H9 (cell line): ENCODE measurements around the gene MYOM1. TPM values are rescaled to one million over a fixed set of nuclear protein-coding genes. Genes with fewer than 3 reads are reported as not detected.

Experiments
- DNase-seq: peaks from one replicate; pipeline ENCODE4 v3.0.0-alpha.2; 2017
- H2AFZ ChIP-seq: one replicate; pipeline ENCODE4 v1.6.1; 2013; ENCODE audit warnings: mild to moderate bottlenecking, low read length, control low read depth, moderate library complexity
- H2AK5ac ChIP-seq: 2 replicates; pipeline ENCODE4 v1.6.1; 2013; ENCODE audit warnings: low read length, control low read depth, mixed read lengths; ENCODE audit not compliant: insufficient read length
- H2BK120ac ChIP-seq: one replicate; pipeline ENCODE4 v1.6.1; 2013; ENCODE audit warnings: low read depth, mild to moderate bottlenecking, low read length, control low read depth, inconsistent platforms; ENCODE audit not compliant: poor library complexity, severe bottlenecking
- H2BK12ac ChIP-seq: 2 replicates; pipeline ENCODE4 v1.6.1; 2013; ENCODE audit warnings: low read length, control low read depth, mixed read lengths, low read depth; ENCODE audit not compliant: insufficient read length
- H2BK15ac ChIP-seq: 2 replicates; pipeline ENCODE4 v1.6.1; 2013; ENCODE audit warnings: low read depth, low read length, control low read depth
- H2BK20ac ChIP-seq: one replicate; pipeline ENCODE4 v1.6.1; 2013; ENCODE audit warnings: low read depth, mild to moderate bottlenecking, low read length, control low read depth, inconsistent platforms; ENCODE audit not compliant: poor library complexity, severe bottlenecking
- H2BK5ac ChIP-seq: 2 replicates; pipeline ENCODE4 v1.6.1; 2013; ENCODE audit warnings: low read length, control low read depth, mixed read lengths; ENCODE audit not compliant: insufficient read length
- H3K14ac ChIP-seq: 2 replicates; pipeline ENCODE4 v1.6.1; 2013; ENCODE audit warnings: low read length, control low read depth; ENCODE audit not compliant: insufficient read depth
- H3K18ac ChIP-seq: 2 replicates; pipeline ENCODE4 v1.6.1; 2013; ENCODE audit warnings: low read depth, mild to moderate bottlenecking, mixed read lengths, low read length, control low read depth; ENCODE audit not compliant: insufficient read length
- H3K23ac ChIP-seq: 2 replicates; pipeline ENCODE4 v1.6.1; 2013; ENCODE audit warnings: low read length, control low read depth, mixed read lengths, low read depth; ENCODE audit not compliant: insufficient read length
- H3K23me2 ChIP-seq: 2 replicates; pipeline ENCODE4 v1.6.1; 2013; ENCODE audit warnings: low read depth, mild to moderate bottlenecking, mixed read lengths, low read length, control low read depth; ENCODE audit not compliant: insufficient read length, poor library complexity, severe bottlenecking
- H3K27ac ChIP-seq: 2 replicates; pipeline ENCODE4 v1.5.1; 2013; ENCODE audit warnings: low read length, control low read depth, mixed read lengths, low read depth; ENCODE audit not compliant: insufficient read length
- H3K27me3 ChIP-seq: 2 replicates; pipeline ENCODE4 v1.6.1; 2013; ENCODE audit warnings: low read length, control low read depth, inconsistent platforms; ENCODE audit not compliant: insufficient read depth
- H3K4ac ChIP-seq: 2 replicates; pipeline ENCODE4 v1.6.1; 2013; ENCODE audit warnings: low read depth, mild to moderate bottlenecking, control low read depth, inconsistent platforms, low read length, moderate library complexity
- H3K4me1 ChIP-seq: 2 replicates; pipeline ENCODE4 v1.6.1; 2013; ENCODE audit warnings: low read length, control low read depth, inconsistent platforms; ENCODE audit not compliant: insufficient read depth
- H3K4me2 ChIP-seq: 2 replicates; pipeline ENCODE4 v1.6.1; 2013; ENCODE audit warnings: low read length, control low read depth, mixed read lengths; ENCODE audit not compliant: insufficient read length, insufficient read depth
- H3K56ac ChIP-seq: 2 replicates; pipeline ENCODE4 v1.6.1; 2013; ENCODE audit warnings: low read depth, mild to moderate bottlenecking, mixed read lengths, low read length, control low read depth; ENCODE audit not compliant: insufficient read length
- H3K79me1 ChIP-seq: 2 replicates; pipeline ENCODE4 v1.6.1; 2013; ENCODE audit warnings: low read depth, mild to moderate bottlenecking, moderate library complexity, low read length, control low read depth, inconsistent platforms; ENCODE audit not compliant: insufficient read depth, poor library complexity, severe bottlenecking
- H3K79me2 ChIP-seq: 2 replicates; pipeline ENCODE4 v1.6.1; 2013; ENCODE audit warnings: low read length, control low read depth, inconsistent platforms; ENCODE audit not compliant: insufficient read depth
- H3K9ac ChIP-seq: 2 replicates; pipeline ENCODE4 v1.6.1; 2013; ENCODE audit warnings: low read length, control low read depth, mixed read lengths; ENCODE audit not compliant: insufficient read length; ENCODE audit errors: extremely low read depth
- H3K9me3 ChIP-seq: one replicate; pipeline ENCODE4 v1.6.1; 2013; ENCODE audit warnings: low read depth, low read length, inconsistent platforms; ENCODE audit not compliant: control insufficient read depth
- H3T11ph ChIP-seq: one replicate; pipeline ENCODE4 v1.6.1; 2013; ENCODE audit warnings: mild to moderate bottlenecking, low read length, control low read depth, inconsistent platforms
- H4K20me1 ChIP-seq: one replicate; pipeline ENCODE4 v1.6.1; 2013; ENCODE audit not compliant: control insufficient read depth, insufficient read length, insufficient read depth
- H4K5ac ChIP-seq: 2 replicates; pipeline ENCODE4 v1.6.1; 2013; ENCODE audit warnings: low read depth, mild to moderate bottlenecking, mixed read lengths, low read length, control low read depth; ENCODE audit not compliant: insufficient read length
- H4K8ac ChIP-seq: replicated peaks from 2 replicates; pipeline ENCODE4 v1.6.1; 2013; ENCODE audit warnings: low read length, control low read depth, mixed read lengths, low read depth; ENCODE audit not compliant: insufficient read length
- H4K91ac ChIP-seq: 2 replicates; pipeline ENCODE4 v1.6.1; 2013; ENCODE audit warnings: low read depth, mild to moderate bottlenecking, moderate library complexity, mixed read lengths, low read length, control low read depth; ENCODE audit not compliant: insufficient read length
- H3K27ac Mint-ChIP-seq, 3 experiments: 2 replicates in 2 of 3; 3 replicates in 1 of 3; pipeline ENCODE4 v1.8.0; 2020 to 2021; ENCODE audit warnings: mixed read lengths in 3 of 3, mild to moderate bottlenecking in 1 of 3, moderate library complexity in 1 of 3
- H3K27me3 Mint-ChIP-seq: 2 replicates; pipeline ENCODE4 v1.8.0; 2021; ENCODE audit warnings: low read depth, mild to moderate bottlenecking, moderate library complexity, mixed read lengths
- H3K36me3 Mint-ChIP-seq, 3 experiments: 2 replicates in 2 of 3; 3 replicates in 1 of 3; pipeline ENCODE4 v1.8.0; 2020 to 2021; ENCODE audit warnings: low read depth in 3 of 3, mixed read lengths in 3 of 3; ENCODE audit not compliant: insufficient read depth in 1 of 3
- H3K4me1 Mint-ChIP-seq, 2 experiments: 2 replicates each; pipeline ENCODE4 v1.8.0; 2020; ENCODE audit warnings: mixed read lengths in 2 of 2
- H3K4me3 Mint-ChIP-seq, 2 experiments: 2 replicates in 1 of 2; 3 replicates in 1 of 2; pipeline ENCODE4 v1.8.0; 2020 to 2021; ENCODE audit warnings: mild to moderate bottlenecking in 2 of 2, mixed read lengths in 2 of 2, moderate library complexity in 1 of 2
- H3K9me3 Mint-ChIP-seq, 2 experiments: 2 replicates in 1 of 2; 3 replicates in 1 of 2; pipeline ENCODE4 v1.8.0; 2020; ENCODE audit warnings: mild to moderate bottlenecking in 2 of 2, mixed read lengths in 2 of 2, moderate library complexity in 1 of 2
- WGBS: extraction: QIAGEN DNeasy Blood & Tissue Kit; methylation state at CpG from one replicate; pipeline ENCODE4 v1.1.7; 2013; ENCODE audit warnings: missing lambda C conversion rate, low lambda C conversion rate, mixed read lengths; ENCODE audit not compliant: insufficient read length; ENCODE audit errors: extremely low coverage; 5-methylcytosine and 5-hydroxymethylcytosine counted together
- total RNA-seq: library from RNA; stranded (reverse); gene quantifications from 2 replicates; pipeline ENCODE4 v1.2.1, GENCODE V29; 2021
- TF ChIP-seq, protein P1 (sequence below): fragments of 200-600 bp; sonication (generic); conservative IDR thresholded peaks from 3 replicates; pipeline ENCODE4 v1.8.0; 2021; ENCODE audit warnings: antibody characterized with exemption, mild to moderate bottlenecking

The MYOM1 gene
- total RNA-seq, 1 experiment from 2014 or later, result 0.17 TPM

DNA sequence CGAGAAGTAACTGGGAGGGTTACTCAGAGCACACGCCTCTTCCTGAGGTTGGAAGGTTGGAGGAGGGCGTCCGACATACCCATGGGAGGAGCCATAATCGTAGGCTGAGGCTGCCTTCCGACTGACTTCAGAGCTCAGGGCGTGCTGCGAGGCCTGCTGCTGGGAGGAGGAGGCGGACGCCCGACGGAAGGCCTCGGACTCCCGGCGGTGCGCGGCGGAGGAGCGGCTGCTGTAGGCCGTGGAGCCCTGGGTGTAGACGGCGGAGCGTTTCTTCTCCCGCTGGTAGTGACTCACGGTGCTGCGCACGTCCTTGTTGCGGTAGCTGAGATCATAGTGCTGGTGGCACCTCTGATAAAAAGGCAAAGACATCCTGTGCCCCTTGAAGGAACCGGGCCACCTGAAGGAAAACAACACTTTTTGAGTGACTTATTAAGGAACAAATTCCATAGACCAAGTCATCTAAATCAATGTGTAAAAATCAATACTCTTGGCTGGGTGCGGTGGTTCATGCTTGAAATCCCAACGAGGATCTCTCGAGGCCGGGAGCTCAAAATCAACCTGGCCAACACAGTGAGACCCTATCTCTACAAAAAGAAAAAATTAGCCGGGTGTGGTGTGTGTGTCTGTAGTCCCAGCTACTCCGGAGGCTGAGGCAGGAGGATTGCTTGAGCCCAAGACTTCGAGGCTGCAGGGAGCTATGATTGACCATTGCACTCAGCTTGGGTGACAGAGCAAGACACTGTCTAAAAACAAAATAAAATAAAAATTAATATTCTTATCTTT is 4.7 kb downstream of the MYOM1 start:
- peaks cover 12 to 17% of the 10 kb centered on the region in 2 experiments for H3K4me1 Mint-ChIP-seq
- Histone ChIP-seq H4K91ac (no peak overlapping the region), H2BK12ac (no peak overlapping the region), H2BK120ac (no peak overlapping the region), H2AFZ (no peak overlapping the region), H3K4me2 (no peak overlapping the region), H3K27me3 (no peaks in the 10 kb centered on the region), H3K9me3 (no peaks in the 10 kb centered on the region), H2BK15ac (no peak overlapping the region), H3K18ac (no peak overlapping the region), H3K4me1 (peaks cover 2% of the 10 kb centered on the region; the same call in 1 of the 2 replicates), H2BK5ac (no peak overlapping the region), H3K4ac (no peak overlapping the region), H2BK20ac (no peak overlapping the region), H3K9ac (no peak overlapping the region), H3K56ac (no peak overlapping the region), H3K79me1 (no peaks in the 10 kb centered on the region), H4K5ac (no peak overlapping the region), H3K27ac (no peak overlapping the region), H4K20me1 (no peaks in the 10 kb centered on the region), H4K8ac (no peak overlapping the region), H3K79me2 (no peaks in the 10 kb centered on the region), H3K23ac (no peak overlapping the region), H3K14ac (no peak overlapping the region), H3T11ph (no peak overlapping the region), H3K23me2 (no peaks in the 10 kb centered on the region), H2AK5ac (no peak overlapping the region)
- H3K27me3 Mint-ChIP-seq, result no peaks in the 10 kb centered on the region
- H3K27ac Mint-ChIP-seq, result no peak overlapping the region
- H3K9me3 Mint-ChIP-seq, result no peaks in the 10 kb centered on the region
- no peaks in the 10 kb centered on the region for H3K36me3 Mint-ChIP-seq
- WGBS, result no CpG with 5 or more reads among the region's 36 CpGs
- TF ChIP-seq, protein P1, sequence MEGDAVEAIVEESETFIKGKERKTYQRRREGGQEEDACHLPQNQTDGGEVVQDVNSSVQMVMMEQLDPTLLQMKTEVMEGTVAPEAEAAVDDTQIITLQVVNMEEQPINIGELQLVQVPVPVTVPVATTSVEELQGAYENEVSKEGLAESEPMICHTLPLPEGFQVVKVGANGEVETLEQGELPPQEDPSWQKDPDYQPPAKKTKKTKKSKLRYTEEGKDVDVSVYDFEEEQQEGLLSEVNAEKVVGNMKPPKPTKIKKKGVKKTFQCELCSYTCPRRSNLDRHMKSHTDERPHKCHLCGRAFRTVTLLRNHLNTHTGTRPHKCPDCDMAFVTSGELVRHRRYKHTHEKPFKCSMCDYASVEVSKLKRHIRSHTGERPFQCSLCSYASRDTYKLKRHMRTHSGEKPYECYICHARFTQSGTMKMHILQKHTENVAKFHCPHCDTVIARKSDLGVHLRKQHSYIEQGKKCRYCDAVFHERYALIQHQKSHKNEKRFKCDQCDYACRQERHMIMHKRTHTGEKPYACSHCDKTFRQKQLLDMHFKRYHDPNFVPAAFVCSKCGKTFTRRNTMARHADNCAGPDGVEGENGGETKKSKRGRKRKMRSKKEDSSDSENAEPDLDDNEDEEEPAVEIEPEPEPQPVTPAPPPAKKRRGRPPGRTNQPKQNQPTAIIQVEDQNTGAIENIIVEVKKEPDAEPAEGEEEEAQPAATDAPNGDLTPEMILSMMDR, result no peak
- H3K4me3 Mint-ChIP-seq, result no peak overlapping the region
- DNase-seq, result no peak
